Mammary epithelial cell (primary cell): ENCODE measurements around the gene LHFPL3.
A peak's percentile ranks its signal among the peaks of the same experiment; 100 is the strongest.

Experiments
- EZH2 ChIP-seq: IDR thresholded peaks from 2 replicates; pipeline ENCODE4 v1.6.1; 2012; ENCODE audit warnings: low read length, inconsistent platforms, borderline replicate concordance
- TF ChIP-seq, protein P1 (sequence below), 2 donors: IDR thresholded peaks in 1 of 2; conservative IDR thresholded peaks in 1 of 2; 2 replicates each; pipeline ENCODE4 v1.5.1; 2011 to 2012; ENCODE audit warnings: inconsistent platforms in 2 of 2, low read length in 2 of 2, mild to moderate bottlenecking in 2 of 2, control low read depth in 1 of 2, low read depth in 1 of 2; ENCODE audit not compliant: insufficient read depth in 1 of 2; ENCODE audit errors: extremely low read depth in 1 of 2

DNA sequence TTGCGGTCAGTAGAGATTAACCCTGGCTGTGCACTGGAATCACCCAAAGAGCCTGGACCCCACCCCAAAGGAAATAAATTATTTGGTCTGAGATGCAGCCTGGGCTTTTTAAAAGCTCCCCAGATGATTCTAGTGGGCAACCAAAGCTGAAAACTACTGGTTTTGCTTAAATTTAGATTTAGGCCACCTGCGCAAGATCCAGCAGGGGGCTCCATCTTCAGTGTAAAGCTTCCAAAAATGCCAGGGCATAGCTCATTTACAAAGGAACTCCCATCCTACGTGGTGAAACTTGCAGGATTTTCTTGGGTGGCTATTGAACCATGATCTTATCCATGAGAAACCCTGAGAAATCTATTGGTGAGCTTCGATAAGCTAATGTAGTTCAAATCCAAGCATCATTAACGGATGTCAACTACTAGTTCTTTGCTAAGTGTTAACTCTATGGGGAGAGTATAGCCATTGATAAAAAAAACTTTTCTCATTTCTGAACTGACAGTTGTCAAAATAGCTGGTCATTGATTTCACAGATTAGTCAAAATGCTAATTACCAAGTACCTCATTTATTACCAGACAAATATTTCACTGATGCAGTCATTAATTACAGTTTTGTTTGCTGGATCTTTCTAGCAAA, 315.3 kb downstream of the LHFPL3 start:
- TF ChIP-seq, protein P1, sequence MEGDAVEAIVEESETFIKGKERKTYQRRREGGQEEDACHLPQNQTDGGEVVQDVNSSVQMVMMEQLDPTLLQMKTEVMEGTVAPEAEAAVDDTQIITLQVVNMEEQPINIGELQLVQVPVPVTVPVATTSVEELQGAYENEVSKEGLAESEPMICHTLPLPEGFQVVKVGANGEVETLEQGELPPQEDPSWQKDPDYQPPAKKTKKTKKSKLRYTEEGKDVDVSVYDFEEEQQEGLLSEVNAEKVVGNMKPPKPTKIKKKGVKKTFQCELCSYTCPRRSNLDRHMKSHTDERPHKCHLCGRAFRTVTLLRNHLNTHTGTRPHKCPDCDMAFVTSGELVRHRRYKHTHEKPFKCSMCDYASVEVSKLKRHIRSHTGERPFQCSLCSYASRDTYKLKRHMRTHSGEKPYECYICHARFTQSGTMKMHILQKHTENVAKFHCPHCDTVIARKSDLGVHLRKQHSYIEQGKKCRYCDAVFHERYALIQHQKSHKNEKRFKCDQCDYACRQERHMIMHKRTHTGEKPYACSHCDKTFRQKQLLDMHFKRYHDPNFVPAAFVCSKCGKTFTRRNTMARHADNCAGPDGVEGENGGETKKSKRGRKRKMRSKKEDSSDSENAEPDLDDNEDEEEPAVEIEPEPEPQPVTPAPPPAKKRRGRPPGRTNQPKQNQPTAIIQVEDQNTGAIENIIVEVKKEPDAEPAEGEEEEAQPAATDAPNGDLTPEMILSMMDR (conservative IDR thresholded peaks at IDR 0.05 in 1 of 2, IDR thresholded peaks at IDR 0.05 in 1 of 2; ENCODE audit: extremely low read depth in 1 of 2, insufficient read depth in 1 of 2, low read depth in 1 of 2, low read length in 2 of 2), result peak; percentile 49 to 62
- no peak for TF ChIP-seq EZH2
